ENCODE data around the gene SLC22A31.

The SLC22A31 gene

DNA sequence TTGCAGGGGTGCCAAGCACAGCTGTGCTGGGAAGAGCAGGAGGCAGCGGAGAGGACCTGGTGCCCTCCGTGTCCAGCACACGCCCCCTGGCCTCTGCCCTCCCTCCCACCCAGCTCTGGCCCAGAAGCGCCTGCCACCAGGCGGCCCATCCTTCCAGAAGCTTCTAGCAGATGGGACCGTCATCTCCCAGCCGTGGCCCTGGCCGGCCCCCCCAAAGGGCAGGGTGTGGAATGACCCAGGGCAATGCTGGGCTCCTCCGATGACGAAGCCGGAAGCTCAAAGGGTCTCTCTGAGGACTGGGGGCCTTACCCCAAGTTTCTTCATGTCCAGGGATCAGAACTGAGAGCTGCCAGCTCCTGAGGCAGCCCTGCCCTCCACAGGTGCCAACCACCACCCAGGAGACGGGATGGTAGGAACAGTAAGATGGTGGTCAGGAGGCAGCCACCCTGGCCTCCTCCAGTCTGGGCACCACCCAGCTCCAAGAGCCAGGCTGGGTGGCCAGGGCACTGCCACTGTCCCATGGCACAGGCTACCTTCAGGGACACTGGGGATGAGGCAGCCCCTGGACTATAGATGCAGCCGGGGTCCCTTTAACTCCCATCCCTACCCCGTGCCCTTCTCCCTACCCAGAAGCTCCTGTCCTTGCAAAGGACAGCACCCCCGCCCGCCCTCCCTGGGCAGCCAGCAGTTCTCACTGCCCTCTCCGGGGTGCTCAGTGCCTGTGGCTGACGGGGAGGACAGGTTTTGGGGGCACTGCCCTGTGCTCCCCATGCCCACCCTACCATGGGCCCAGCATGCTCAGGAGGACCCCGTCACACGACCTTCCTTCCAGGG lies 35.3 kb downstream of the SLC22A31 start:
- no peak for DNase-seq

- DNase-seq: no peak
These were observed 35.9 kb downstream of the SLC22A31 start for GRCh38 chr16:89164436-89164835.

DNA sequence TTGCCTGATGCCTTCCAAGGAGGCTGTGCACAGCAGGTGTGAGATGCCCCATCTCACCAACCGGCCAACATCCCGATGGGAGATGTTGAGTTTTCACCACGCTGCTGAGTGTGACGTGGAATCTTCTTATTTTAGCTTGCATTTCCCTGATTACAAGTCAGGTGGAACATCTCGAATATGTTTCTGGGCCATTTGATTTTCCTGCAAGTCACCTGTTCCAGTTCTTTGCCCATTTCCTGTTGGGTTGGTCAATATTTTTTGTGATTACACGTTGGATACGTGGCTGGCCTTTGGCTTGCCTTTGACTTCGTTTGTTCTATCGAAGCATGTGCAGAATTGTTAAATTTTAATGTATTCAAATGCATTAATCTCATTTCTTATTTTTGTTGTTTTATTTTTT lies 37.0 kb downstream of the SLC22A31 start:
- DNase-seq: no peak

DNA sequence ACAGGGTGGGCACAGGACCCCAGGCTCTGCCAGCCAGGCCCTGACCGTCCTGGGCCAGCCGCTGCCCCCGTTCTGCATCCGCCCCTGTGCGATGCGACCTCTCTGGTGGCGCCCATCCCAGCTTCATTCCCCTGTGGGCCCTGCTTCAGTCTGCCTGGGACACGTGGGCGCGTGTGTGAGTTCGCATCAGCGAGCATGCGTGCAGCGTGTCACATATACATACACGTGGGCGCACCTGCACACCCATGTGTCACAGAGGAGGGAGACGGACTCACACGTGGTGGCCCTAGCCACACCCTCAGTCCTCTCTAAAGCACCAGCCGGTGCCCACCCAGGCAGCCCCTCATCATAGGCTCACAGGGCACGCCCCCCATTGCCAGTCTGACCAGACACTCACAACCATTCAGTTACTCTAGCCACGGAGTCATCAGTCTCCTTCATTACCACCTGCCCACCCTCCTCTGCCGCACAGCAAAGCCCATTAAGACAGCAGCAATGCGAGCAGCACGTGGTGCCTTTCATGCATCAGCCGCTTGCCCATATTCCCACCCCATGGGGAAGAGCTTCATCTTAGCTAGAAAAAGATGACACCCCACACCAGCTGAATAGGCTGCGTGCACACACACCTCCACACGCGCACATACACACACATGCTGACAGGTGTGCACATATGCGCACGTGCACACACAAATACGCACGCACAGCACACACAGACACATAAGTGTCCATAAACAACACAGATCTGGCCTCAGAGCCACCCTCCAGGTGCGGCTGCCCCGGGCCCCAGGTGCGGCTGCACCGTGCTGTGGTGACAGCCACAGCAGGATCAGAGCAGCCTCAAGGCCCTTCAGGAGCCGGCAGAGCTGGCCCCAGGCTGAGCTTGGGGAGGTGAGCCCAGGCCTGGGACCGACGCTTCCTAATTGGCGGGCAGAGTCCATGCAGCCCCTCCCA lies 38.3 kb downstream of the SLC22A31 start:
- no peak for DNase-seq

DNA sequence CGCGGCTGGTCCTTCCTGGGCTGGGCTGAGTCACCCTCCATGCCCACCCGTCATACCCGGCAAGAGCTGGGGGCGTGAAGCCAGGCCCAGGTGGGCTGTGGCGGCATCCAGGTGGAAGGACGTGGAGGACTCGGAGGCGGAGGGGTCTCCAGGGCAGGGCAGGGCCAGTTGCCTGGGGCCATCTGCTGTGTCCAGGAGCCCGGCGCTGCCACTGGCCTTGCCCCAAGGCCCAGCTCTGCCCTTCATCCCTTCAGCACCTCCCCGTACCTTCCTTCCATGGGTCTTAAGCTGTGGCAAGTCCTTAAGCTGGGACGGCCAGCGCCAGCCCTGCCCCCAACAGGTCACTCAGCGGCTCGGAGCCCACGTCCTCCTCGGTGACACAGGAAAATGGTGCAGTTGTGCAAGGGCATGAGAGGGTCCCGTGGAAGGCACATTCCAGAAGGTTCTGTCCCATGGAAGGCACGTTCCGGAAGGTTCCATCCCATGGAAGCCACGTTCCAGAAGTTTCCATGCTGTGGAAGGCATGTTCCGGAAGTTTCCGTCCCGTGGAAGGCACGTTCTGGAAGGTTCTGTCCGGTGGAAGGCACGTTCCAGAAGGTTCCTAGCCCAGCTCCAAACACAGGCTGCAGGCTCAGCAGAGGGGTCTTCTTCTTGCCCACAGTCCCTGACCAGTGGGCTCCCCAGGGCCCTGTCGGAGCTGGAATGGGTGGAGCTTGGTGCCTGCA lies 39.2 kb downstream of the SLC22A31 start:
- no peak for DNase-seq

- no peak for DNase-seq
These were observed 40.4 kb downstream of the SLC22A31 start for GRCh38 chr16:89159850-89160354.

- no peak for DNase-seq
These were observed 41.1 kb downstream of the SLC22A31 start for GRCh38 chr16:89159066-89159849.

DNA sequence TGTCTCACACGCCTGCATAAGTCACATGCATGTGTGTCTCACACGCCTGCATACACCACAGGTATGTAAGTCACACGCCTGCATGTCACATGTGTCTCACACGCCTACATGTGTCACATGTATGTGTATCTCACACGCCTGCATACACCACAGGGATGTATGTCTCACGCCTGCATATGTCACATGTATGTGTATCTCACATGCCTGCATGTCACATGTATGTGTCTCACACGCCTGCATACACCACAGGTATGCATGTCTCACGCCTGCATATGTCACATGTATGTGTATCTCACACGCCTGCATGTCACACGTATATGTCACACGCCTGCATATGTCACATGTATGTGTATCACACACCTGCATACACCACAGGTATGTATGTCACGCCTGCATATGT lies 42.6 kb downstream of the SLC22A31 start:
- no peak for DNase-seq

GRCh38 chr16:89156740-89157645 lies 43.3 kb downstream of the SLC22A31 start:
- no peak for DNase-seq

DNA sequence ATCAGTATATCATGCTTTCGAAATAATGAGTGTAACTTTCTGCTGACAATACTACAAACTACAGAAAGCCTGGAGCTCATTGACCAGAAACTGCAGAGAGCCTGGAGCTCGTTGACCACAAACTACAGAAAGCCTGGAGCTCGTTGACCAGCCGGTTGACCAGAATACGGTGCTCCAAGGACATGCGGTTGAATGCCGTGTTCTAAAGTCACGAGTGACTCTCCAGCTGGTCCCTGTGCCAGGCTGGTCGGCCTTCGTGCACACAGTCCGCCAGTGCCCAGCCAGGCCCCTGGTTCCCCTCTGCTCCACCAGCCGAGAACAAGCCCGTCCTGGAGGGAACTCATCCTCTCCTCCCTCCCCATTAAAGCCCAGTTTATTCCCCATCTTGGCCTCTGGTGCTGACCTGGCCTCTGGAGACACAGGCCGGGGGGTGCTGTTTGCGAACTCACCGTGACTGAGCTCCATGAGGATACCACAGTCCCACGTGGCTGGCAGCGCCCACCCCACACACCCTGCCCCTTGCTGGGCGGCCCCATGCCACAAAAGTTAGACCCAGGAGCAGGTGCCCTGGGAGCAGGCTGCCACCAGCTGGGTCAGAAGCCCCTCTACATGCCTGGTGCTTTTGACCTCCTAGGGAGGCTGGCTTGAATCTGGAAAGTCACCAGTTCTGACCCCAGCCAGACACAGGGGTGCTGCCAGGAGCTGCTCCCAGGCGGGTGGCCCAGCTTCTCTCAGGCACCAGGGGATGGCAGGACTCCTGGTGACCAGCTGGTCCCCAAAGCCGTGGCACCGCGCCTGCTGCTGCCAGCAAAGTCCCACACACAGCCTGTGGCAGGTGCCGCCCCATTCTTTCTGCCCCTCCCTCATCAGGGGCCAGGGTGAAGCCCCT lies 44.2 kb downstream of the SLC22A31 start:
- no peak for DNase-seq

GRCh38 chr16:89155184-89155679 lies 45.1 kb downstream of the SLC22A31 start:
- no peak for DNase-seq

DNA sequence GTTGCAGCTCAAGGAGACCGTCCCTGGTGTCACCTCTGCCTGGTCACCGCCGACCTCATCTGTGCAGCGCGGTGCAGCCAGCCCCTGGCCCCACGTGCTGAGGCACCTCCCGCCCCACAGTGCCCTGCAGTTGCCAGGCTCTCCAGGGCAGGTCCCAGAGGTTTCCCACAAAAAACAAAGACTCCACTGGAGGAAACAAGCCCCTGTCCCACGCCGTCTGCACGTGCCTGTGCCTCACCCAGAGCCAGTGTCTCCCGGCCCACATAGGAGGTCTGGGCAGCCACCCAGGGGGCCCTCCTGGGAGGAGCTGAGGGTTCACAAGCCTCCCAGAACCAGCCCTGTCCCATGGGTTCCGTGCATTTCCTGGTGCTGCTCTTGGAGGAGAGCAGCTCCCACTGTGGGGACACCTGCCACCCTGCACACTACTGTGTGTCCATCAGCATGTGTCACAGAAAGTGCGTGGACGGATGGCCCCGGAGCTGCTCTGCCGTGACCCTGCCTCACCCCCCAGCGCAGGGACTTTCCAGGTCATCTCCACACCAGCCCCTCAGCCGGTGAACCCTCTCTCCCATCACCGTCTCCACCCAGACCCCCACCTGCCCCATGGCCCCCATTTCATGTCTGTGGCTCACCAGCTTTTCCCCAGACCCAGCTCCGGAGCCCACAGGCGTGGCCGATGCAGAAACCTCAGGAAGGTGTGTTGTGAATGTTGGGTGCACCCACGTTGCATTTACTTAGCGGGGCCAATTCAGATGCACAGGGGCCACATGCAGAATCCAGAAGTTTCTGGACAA lies 45.8 kb downstream of the SLC22A31 start:
- DNase-seq: no peak

- no peak for DNase-seq
These were observed 46.5 kb downstream of the SLC22A31 start for GRCh38 chr16:89153848-89154271.

- no peak for DNase-seq
These were observed 47.3 kb downstream of the SLC22A31 start for GRCh38 chr16:89152831-89153700.

- no peak for DNase-seq
These were observed 49.4 kb downstream of the SLC22A31 start for GRCh38 chr16:89150981-89151380.

GRCh38 chr16:89150090-89150835 lies 50.1 kb downstream of the SLC22A31 start:
- DNase-seq: no peak

GRCh38 chr16:89149386-89149785 lies 51.0 kb downstream of the SLC22A31 start:
- no peak for DNase-seq
